Fibroblast of skin of left biceps (primary cell): ENCODE results near the gene PLEKHG3.
"Not testable (repeated sequence)": the region's sequence is repeated elsewhere in the genome, so short reads cannot be mapped to it uniquely, and the experiment has no call there.

Source experiments
- DNase-seq, 2 experiments: peaks; one replicate each; pipeline ENCODE4 v3.0.0-alpha.2; 2013; ENCODE audit warnings: low read depth in 2 of 2

Gene PLEKHG3

DNA sequence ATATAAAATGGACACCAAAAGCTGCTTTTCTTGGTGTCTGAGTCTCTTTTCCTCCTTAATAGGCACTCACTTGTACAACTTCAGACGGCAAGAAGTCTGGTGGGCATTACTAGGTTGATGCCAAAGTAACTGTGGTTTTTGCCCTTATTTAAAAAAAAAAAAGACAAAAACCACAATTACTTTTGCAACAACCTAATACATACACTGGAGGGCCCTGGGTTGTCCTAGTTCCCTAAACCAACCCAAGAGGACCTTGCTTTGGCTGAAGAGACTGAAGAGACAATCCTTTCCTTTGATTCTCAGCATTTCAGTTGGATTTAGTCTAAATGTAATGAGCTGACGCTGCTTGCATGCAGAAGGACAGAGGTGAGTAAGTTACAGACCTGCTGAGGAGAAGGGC lies 16.2 kb upstream of the PLEKHG3 start:
- DNase-seq = no peak

GRCh38 chr14:64688811-64689281 lies 15.4 kb upstream of the PLEKHG3 start:
- DNase-seq = no peak

- DNase-seq = no peak
These were observed 14.9 kb upstream of the PLEKHG3 start for GRCh38 chr14:64689289-64689688.

DNA sequence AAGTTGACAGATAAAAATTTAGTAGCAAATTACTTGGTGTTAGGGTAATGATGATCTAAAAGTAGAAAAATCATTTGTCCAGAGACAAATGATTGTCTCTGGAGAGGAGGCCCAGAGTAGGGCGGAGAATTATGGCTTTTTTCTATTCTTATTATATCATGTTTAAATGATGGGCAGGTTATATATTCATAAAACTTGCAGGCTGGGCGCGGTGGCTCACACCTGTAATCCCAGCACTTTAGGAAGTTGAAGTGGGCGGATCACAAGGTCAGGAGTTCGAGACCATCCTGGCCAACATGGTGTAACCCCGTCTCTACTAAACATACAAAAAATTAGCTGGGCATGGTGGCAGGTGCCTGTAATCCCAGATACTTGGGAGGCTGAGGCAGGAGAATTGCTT lies 13.6 kb upstream of the PLEKHG3 start:
- DNase-seq = not testable (repeated sequence)

DNA sequence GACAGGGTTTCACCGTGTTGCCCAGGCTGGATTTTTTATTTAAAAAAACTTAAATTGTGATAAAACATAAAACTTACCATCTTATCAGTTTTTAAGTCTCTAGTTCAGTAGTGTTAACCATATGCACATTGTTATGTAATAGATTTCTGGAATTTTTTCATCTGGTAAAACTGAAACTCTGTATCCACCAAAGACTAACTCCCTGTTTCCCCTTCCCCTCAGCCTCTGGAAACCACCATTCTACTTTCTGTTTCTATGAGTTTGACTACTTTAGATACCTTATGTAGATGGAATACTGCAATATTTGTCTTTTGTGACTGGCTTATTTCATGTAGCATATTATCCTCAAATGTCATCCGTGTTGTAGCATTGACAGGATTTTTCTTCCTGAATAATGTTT lies 12.8 kb upstream of the PLEKHG3 start:
- no peak for DNase-seq

DNA sequence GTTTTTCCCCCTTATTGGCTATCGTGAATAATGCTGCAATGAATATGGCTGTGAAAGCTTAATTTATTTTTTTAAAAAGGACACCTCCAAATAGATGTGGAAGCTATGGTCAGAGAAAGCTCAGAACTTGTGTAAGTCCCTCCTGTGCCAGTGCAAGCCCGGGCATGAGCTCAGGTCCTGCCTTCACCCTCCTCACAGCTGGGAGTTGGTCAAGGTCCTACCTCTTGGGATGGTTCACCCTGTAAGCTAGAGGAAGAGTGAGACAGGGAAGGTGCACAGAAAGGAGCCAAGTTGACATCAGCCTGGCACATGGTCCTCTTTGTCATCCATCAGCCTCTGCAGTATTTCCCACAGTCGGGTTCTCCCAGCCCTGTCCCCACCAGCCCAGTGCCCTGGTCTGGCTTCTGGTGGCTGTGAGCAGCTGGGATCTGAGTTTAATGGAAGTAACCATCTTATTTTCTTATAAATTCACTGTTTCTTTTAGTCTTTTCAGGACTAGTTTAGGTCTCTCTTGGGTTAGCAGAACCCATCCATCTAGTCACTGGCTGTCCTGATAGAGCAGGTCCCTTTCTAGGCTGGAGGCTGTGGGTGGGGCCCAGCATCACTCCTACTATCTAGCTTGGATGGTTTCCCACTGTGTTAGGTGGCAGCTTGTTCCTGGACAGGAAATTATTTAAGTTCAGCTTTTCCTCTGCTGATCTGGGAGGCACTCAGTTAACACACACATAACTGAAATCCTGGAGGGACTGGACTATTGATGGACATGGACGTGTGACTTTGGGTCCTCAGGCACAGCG lies 11.8 kb upstream of the PLEKHG3 start:
- no peak for DNase-seq

- DNase-seq = no peak
These were observed 11.0 kb upstream of the PLEKHG3 start for GRCh38 chr14:64692986-64693809.

- DNase-seq = no peak
These were observed 10.4 kb upstream of the PLEKHG3 start for GRCh38 chr14:64693810-64694165.

GRCh38 chr14:64695071-64695470 lies 9.2 kb upstream of the PLEKHG3 start:
- no peak for DNase-seq

DNA sequence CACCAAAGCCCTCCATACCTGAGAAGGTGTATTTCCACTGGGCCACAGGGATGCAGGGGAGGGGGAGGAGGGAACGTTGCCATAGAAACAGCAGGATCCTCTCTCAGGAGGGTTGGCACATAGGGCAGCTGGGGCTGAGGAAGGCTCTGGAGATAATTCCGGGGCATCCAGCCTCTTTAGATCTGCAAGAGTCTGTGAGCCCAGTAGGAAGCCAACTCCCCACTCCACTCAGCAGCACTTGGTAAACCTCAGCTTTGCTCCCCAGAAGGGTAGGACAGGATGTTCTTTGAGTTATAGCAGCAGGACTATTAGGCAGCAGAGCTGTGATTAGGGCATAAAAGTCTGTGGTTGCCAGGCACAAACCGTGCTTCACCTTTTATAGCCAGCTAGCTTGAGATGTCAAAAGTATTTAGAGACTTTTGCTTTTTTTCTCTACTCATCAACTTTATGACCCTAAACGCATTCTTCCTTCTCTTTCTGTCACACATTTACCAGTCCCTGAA lies 7.8 kb upstream of the PLEKHG3 start:
- DNase-seq = no peak

GRCh38 chr14:64698903-64699302 lies 5.3 kb upstream of the PLEKHG3 start:
- DNase-seq = no peak

DNA sequence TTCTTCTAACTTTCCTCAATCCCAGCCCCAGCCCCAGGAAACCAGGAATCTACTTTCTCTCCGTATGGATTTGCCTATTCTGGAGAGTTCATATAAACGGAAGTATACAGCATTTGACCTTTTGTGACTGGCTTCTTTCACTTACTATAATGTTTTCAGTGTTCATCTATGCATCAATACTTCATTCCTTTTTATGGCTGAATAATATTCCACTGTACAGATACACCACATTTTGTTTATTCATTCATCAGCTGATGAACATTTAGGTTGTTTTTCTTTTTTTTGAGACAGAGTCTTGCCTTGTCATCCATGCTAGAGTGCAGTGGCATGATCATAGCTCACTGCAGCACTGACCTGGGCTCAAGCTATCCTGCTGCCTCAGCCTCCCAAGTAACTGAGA lies 3.9 kb upstream of the PLEKHG3 start:
- DNase-seq = no peak

DNA sequence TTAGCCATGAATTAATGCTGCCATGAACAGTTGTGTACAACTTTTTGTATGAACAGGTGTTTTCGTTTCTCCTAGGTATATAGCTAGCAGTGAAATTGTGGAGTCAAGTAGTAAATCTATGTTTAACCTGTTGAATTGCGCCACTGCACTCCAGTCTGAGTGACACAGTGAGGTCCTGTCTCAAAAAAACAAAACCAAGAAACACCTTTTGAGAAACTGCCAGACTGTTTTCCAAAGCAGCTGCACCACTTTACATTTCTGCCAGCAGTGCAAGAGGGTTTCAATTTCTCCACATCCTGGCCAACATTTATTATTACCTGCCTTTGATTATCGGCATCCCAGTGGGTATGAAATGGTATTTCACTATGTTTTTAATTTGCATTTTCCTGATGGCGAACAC lies 3.3 kb upstream of the PLEKHG3 start:
- DNase-seq = no peak

DNA sequence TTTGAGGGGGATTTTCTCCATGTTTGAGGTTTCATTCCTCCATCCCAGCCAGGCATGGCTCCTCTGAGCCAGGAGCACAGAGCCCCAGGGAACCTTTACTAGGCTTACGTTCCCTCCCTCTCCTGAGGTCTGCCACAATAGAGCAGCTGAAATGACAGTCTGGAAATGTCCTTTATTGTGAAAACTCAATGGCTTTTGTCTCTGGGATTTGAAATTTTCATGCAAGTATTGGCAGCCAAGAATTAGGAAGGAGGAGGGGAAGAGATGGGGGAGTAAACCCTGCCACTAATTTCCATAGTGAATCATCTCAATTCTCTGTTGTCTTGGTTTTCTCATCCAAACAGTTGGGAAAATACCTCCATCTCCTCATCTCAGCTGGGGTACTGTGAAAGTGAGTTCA lies 2.6 kb upstream of the PLEKHG3 start:
- DNase-seq = no peak

GRCh38 chr14:64702493-64703394 lies 1.5 kb upstream of the PLEKHG3 start:
- DNase-seq = no peak

GRCh38 chr14:64703395-64704142 lies 655 bp upstream of the PLEKHG3 start:
- no peak for DNase-seq

GRCh38 chr14:64704743-64705380 lies 638 bp downstream of the PLEKHG3 start:
- DNase-seq = no peak

GRCh38 chr14:64705381-64706118 lies 1.3 kb downstream of the PLEKHG3 start:
- no peak for DNase-seq

- DNase-seq = no peak
These were observed 1.9 kb downstream of the PLEKHG3 start for GRCh38 chr14:64706119-64706592.
